ENCODE results near the gene SEPTIN10.

SEPTIN10 gene

GRCh38 chr2:109613922-109614714 is at the start of gene SEPTIN10, which contains the start of gene SOWAHC:
TSS of gene SEPTIN10 (minus strand) at chr2:109613966. CDS start at chr2:109613827, 139 bp downstream.
TSS of gene SOWAHC (plus strand) at chr2:109614364. CDS start at chr2:109614490, 126 bp downstream.
- DNase-seq (ENCODE audit: low read depth) = peak; percentile 99
- TF ChIP-seq CTCF (IDR thresholded peaks at IDR 0.05; ENCODE audit: insufficient read depth, low read depth, low read length, missing control alignments) = no peak
- H3K4me3 ChIP-seq (ENCODE audit: low read length) = peak within 1 kb of the TSS; percentile 77

- DNase-seq (ENCODE audit: low read depth) = peak; percentile 40
- no peak overlapping the region for H3K4me3 ChIP-seq (ENCODE audit: low read length)
- peak; percentile 25 for TF ChIP-seq CTCF (IDR thresholded peaks at IDR 0.05; ENCODE audit: insufficient read depth, low read depth, low read length, missing control alignments)
Measured at GRCh38 chr2:109662889-109663288, 49.1 kb upstream of the SEPTIN10 start.

- H3K4me3 ChIP-seq (ENCODE audit: low read length) = no peak overlapping the region
- peak; percentile 30 for DNase-seq (ENCODE audit: low read depth)
- no peak for TF ChIP-seq CTCF (IDR thresholded peaks at IDR 0.05; ENCODE audit: insufficient read depth, low read depth, low read length, missing control alignments)
Measured at GRCh38 chr2:109660046-109660860, 46.5 kb upstream of the SEPTIN10 start.

GRCh38 chr2:109659396-109660045 is 45.8 kb upstream of the SEPTIN10 start:
- no peak for DNase-seq (ENCODE audit: low read depth)
- no peak for TF ChIP-seq CTCF (IDR thresholded peaks at IDR 0.05; ENCODE audit: insufficient read depth, low read depth, low read length, missing control alignments)
- H3K4me3 ChIP-seq (ENCODE audit: low read length) = no peak overlapping the region

GRCh38 chr2:109655287-109655686 is 41.5 kb upstream of the SEPTIN10 start:
- H3K4me3 ChIP-seq (ENCODE audit: low read length) = no peak overlapping the region
- no peak for TF ChIP-seq CTCF (IDR thresholded peaks at IDR 0.05; ENCODE audit: insufficient read depth, low read depth, low read length, missing control alignments)
- DNase-seq (ENCODE audit: low read depth) = no peak

- no peak for DNase-seq (ENCODE audit: low read depth)
- H3K4me3 ChIP-seq (ENCODE audit: low read length) = no peak overlapping the region
- no peak for TF ChIP-seq CTCF (IDR thresholded peaks at IDR 0.05; ENCODE audit: insufficient read depth, low read depth, low read length, missing control alignments)
Measured at GRCh38 chr2:109654326-109655050, 40.7 kb upstream of the SEPTIN10 start.
